HG03064 (cell line): ENCODE data around the gene OMD.

Experiments
- ATAC-seq: cut with Tn5 transposase; IDR thresholded peaks from one replicate; pipeline ENCODE4 v1.9.1; 2021; ENCODE audit warnings: low read depth; ENCODE audit not compliant: unreplicated experiment

Gene OMD

GRCh38 chr9:92424340-92424739 is at the start of gene OMD:
TSS of gene OMD (minus strand) at chr9:92424471. CDS start at chr9:92417558, 6,913 bp downstream.
- ATAC-seq, result no peak

- no peak for ATAC-seq
Measured at GRCh38 chr9:92468206-92468605, 43.9 kb upstream of the OMD start.

GRCh38 chr9:92467511-92467910 is 43.2 kb upstream of the OMD start:
- ATAC-seq, result no peak

- no peak for ATAC-seq
Measured at GRCh38 chr9:92467041-92467440, 42.8 kb upstream of the OMD start.

- ATAC-seq, result no peak
Measured at GRCh38 chr9:92463984-92464383, 39.7 kb upstream of the OMD start.

GRCh38 chr9:92463387-92463786 is 39.1 kb upstream of the OMD start:
- ATAC-seq, result no peak

GRCh38 chr9:92457576-92457975 is 33.3 kb upstream of the OMD start:
- no peak for ATAC-seq

GRCh38 chr9:92455217-92455616 is 30.9 kb upstream of the OMD start:
- no peak for ATAC-seq

GRCh38 chr9:92446536-92446935 is 22.3 kb upstream of the OMD start:
- no peak for ATAC-seq

- ATAC-seq, result no peak
Measured at GRCh38 chr9:92444841-92445240, 20.6 kb upstream of the OMD start.

- ATAC-seq, result no peak
Measured at GRCh38 chr9:92440751-92441046, 16.4 kb upstream of the OMD start.

GRCh38 chr9:92439921-92440750 is 15.9 kb upstream of the OMD start:
- no peak for ATAC-seq

- ATAC-seq, result no peak
Measured at GRCh38 chr9:92438900-92439526, 14.7 kb upstream of the OMD start.

GRCh38 chr9:92435263-92435662 is 11.0 kb upstream of the OMD start:
- no peak for ATAC-seq

- ATAC-seq, result no peak
Measured at GRCh38 chr9:92432972-92433548, 8.8 kb upstream of the OMD start.

GRCh38 chr9:92432350-92432749 is 8.1 kb upstream of the OMD start:
- no peak for ATAC-seq

GRCh38 chr9:92429836-92430235 is 5.6 kb upstream of the OMD start:
- no peak for ATAC-seq

- no peak for ATAC-seq
Measured at GRCh38 chr9:92426501-92427145, 2.4 kb upstream of the OMD start.

GRCh38 chr9:92425474-92425873 is 1.2 kb upstream of the OMD start:
- ATAC-seq, result no peak

GRCh38 chr9:92423612-92424011 is 659 bp downstream of the OMD start:
- no peak for ATAC-seq

- ATAC-seq, result no peak
Measured at GRCh38 chr9:92422611-92423338, 1.5 kb downstream of the OMD start.
